ENCODE data around the gene FBXW11. TPM values are rescaled to one million over a fixed set of nuclear protein-coding genes. Genes with fewer than 3 reads are reported as not detected.

The FBXW11 gene
- total RNA-seq, 4 donors from 2014 or later: 35.9 to 111 (median 63.7) TPM

DNA sequence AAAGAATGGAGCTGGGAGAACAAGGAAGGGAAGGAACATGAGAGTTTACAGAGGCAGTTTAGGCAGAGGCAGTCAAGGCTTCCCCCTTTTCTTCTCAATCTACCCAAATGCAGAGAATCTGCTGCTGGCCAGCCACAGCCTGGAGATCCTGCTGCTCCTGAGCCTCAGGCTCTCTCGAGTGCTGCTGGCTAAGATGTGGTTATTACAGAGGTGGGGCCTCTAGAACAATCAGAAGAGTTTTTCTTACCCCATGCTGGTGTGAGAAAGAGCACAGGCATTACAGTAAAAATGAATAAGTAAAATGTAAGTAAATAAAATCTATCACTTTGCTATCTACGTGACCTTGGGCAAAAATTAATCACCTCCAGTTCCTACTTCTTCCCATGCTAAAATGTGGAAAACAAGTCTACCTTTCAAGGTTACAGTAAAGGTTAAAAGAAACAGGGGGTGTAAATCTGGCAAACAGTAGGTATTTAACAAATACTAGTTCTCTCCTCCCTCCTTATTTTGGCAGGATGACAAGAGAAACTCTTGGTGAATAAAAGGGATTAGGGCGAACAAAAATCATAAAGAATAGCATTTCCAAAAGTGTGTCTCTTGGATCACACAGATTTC lies 31.1 kb downstream of the FBXW11 start:
- intact Hi-C loops (cut with DNase I; ENCODE audit: low total_unique reads): no loop called here
- peak overlapping the region in 1 of 2 donors; percentile 45 for H3K27ac ChIP-seq

GRCh38 chr5:171970826-171971225 lies 35.6 kb downstream of the FBXW11 start:
- Histone ChIP-seq H3K4me3 (no peak overlapping the region), H3K4me1 (peaks cover 0 to 5% of the 10 kb centered on the region in 2 donors), H3K27ac (no peak overlapping the region), H3K27me3 (no peaks in the 10 kb centered on the region), H3K9me3 (no peaks in the 10 kb centered on the region), H3K36me3 (no peaks in the 10 kb centered on the region)
- no peak for DNase-seq
- TF ChIP-seq, protein P1, sequence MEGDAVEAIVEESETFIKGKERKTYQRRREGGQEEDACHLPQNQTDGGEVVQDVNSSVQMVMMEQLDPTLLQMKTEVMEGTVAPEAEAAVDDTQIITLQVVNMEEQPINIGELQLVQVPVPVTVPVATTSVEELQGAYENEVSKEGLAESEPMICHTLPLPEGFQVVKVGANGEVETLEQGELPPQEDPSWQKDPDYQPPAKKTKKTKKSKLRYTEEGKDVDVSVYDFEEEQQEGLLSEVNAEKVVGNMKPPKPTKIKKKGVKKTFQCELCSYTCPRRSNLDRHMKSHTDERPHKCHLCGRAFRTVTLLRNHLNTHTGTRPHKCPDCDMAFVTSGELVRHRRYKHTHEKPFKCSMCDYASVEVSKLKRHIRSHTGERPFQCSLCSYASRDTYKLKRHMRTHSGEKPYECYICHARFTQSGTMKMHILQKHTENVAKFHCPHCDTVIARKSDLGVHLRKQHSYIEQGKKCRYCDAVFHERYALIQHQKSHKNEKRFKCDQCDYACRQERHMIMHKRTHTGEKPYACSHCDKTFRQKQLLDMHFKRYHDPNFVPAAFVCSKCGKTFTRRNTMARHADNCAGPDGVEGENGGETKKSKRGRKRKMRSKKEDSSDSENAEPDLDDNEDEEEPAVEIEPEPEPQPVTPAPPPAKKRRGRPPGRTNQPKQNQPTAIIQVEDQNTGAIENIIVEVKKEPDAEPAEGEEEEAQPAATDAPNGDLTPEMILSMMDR (IDR thresholded peaks at IDR 0.05): no peak
- TF ChIP-seq POLR2A (IDR thresholded peaks at IDR 0.05): no peak
- intact Hi-C loops (cut with DNase I; ENCODE audit: low total_unique reads): no loop called here

More for the DNA sequence above, 31.1 kb downstream of the FBXW11 start:
- Histone ChIP-seq H3K27me3 (no peaks in the 10 kb centered on the region), H3K4me1 (peaks cover 0 to 6% of the 10 kb centered on the region in 2 donors), H3K36me3 (no peaks in the 10 kb centered on the region), H3K9me3 (peaks cover 0 to 5% of the 10 kb centered on the region in 2 donors), H3K4me3 (no peak overlapping the region)
- no peak for TF ChIP-seq POLR2A (IDR thresholded peaks at IDR 0.05)
- TF ChIP-seq, protein P1 (IDR thresholded peaks at IDR 0.05): no peak
- DNase-seq: no peak

GRCh38 chr5:171969288-171969880 lies 37.1 kb downstream of the FBXW11 start:
- Histone ChIP-seq H3K36me3 (no peaks in the 10 kb centered on the region), H3K27me3 (no peaks in the 10 kb centered on the region), H3K4me3 (no peak overlapping the region), H3K9me3 (no peaks in the 10 kb centered on the region), H3K27ac (no peak overlapping the region), H3K4me1 (peaks cover 0 to 5% of the 10 kb centered on the region in 2 donors)
- intact Hi-C loops (cut with DNase I; ENCODE audit: low total_unique reads): no loop called here
- DNase-seq: no peak
- no peak for TF ChIP-seq POLR2A (IDR thresholded peaks at IDR 0.05)
- TF ChIP-seq, protein P1 (IDR thresholded peaks at IDR 0.05): no peak

DNA sequence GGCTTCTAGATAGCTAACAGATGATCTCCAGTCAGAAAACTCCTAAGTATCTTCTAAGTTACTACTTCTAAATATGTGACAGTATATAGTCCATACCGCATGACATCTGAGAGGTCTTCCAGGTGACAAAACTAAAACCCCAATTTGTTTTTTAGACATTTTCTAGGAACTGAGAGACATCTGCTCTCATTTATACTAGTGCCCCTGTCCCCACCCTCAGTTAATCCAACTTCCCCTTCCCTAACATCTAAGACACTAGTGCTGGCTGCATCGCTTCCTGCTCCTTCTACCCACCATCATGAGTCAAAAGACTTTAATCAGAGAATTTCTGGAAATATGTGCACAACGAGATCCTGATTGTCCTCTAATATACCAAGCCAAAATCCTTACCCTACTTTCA lies 37.9 kb downstream of the FBXW11 start:
- Histone ChIP-seq H3K9me3 (no peaks in the 10 kb centered on the region), H3K36me3 (no peaks in the 10 kb centered on the region), H3K4me3 (no peak overlapping the region), H3K27ac (no peak overlapping the region), H3K27me3 (no peaks in the 10 kb centered on the region), H3K4me1 (peaks cover 0 to 5% of the 10 kb centered on the region in 2 donors)
- TF ChIP-seq, protein P1 (IDR thresholded peaks at IDR 0.05): no peak
- no peak for TF ChIP-seq POLR2A (IDR thresholded peaks at IDR 0.05)
- intact Hi-C loops (cut with DNase I; ENCODE audit: low total_unique reads): no loop called here
- DNase-seq: no peak

GRCh38 chr5:171966964-171967363 lies 39.5 kb downstream of the FBXW11 start:
- TF ChIP-seq, protein P1 (IDR thresholded peaks at IDR 0.05): no peak
- TF ChIP-seq POLR2A (IDR thresholded peaks at IDR 0.05): no peak
- Histone ChIP-seq H3K27me3 (no peaks in the 10 kb centered on the region), H3K9me3 (no peaks in the 10 kb centered on the region), H3K36me3 (no peaks in the 10 kb centered on the region), H3K4me3 (no peak overlapping the region), H3K27ac (peak overlapping the region in 1 of 2 donors; percentile 23), H3K4me1 (peaks cover 0 to 5% of the 10 kb centered on the region in 2 donors)
- DNase-seq: no peak
- intact Hi-C loops (cut with DNase I; ENCODE audit: low total_unique reads): no loop called here
